Adrenal gland (tissue), 12 donors: Measurements from ENCODE around the gene P2RY4. TPM values are rescaled to one million over a fixed set of nuclear protein-coding genes. Genes with fewer than 3 reads are reported as not detected.
"Not testable (repeated sequence)": the region's sequence is repeated elsewhere in the genome, so short reads cannot be mapped to it uniquely, and the experiment has no call there.

Experiments
- DNase-seq, 7 donors: peaks; one replicate each; pipeline ENCODE4 v3.0.0-alpha.2; 2019 to 2020
- H3K27ac ChIP-seq, 5 donors: fragments of 200-600 bp; sonication (generic) in 4 of 5; 1 replicate in 3 of 5; 2 replicates in 2 of 5; pipeline versions ENCODE4 v1.5.1 to v1.8.0; 2016 to 2020; ENCODE audit warnings: mild to moderate bottlenecking in 1 of 5
- H3K27me3 ChIP-seq: fragments of 200-600 bp; 2 replicates; pipeline ENCODE4 v1.8.0; 2021
- H3K36me3 ChIP-seq, 2 donors: fragments of 200-600 bp; replicated peaks in 1 of 2; 1 replicate in 1 of 2; 2 replicates in 1 of 2; pipeline versions ENCODE4 v1.5.1 to v1.8.0; 2018 to 2022
- H3K4me1 ChIP-seq, 2 donors: fragments of 200-600 bp; replicated peaks in 1 of 2; 1 replicate in 1 of 2; 2 replicates in 1 of 2; pipeline versions ENCODE4 v1.5.1 to v1.8.0; 2018 to 2021
- H3K4me3 ChIP-seq, 4 donors: fragments of 200-600 bp; sonication (generic) in 3 of 4; one replicate each; pipeline ENCODE4 v1.5.1; 2016 to 2018
- H3K9me3 ChIP-seq, 3 donors: fragments of 200-600 bp; sonication (generic) in 1 of 3; replicated peaks in 1 of 3; 1 replicate in 2 of 3; 2 replicates in 1 of 3; pipeline versions ENCODE4 v1.5.1 to v1.8.0; 2016 to 2021
- POLR2A ChIP-seq, 2 donors: fragments of 450-650 bp; IDR thresholded peaks; one replicate each; pipeline ENCODE4 v1.6.1; 2017; ENCODE audit warnings: antibody characterized with exemption in 2 of 2, mild to moderate bottlenecking in 2 of 2, moderate library complexity in 1 of 2
- WGBS, 4 donors: extraction: QIAGEN DNeasy Blood & Tissue Kit in 2 of 4; methylation state at CpG; one replicate each; pipeline versions ENCODE4 v1.1.5 to v1.1.7; 2013 to 2017; 5-methylcytosine and 5-hydroxymethylcytosine counted together
- intact Hi-C, 2 donors: fragments of 100-400 bp; cut with DNase I; formaldehyde crosslinking; loops; one replicate each; pipeline versions ENCODE4 v1.14.1 to v1.15.0; 2022 to 2023
- polyA plus RNA-seq, 3 donors: library from polyadenylated mRNA; stranded (reverse); fragments of 200-250 nt in 2 of 3; fragments of 350-450 nt in 1 of 3; fragmentation: Illumina TruSeq in 1 of 3; extraction: RNeasy Lipid Tissue Mini Kit (QIAGEN cat#74804) in 1 of 3; gene quantifications; one replicate each; pipeline ENCODE4 v1.2.3, GENCODE V29; 2013 to 2014
- total RNA-seq, 9 donors: library from RNA; depleted of rRNA in 4 of 9; stranded (reverse); fragments of >200 nt in 4 of 9; fragments of 120-200 nt in 1 of 9; fragmentation: NEBNext Ultra II Directional in 1 of 9; extraction: Animal tissue kit (Norgen Biotek cat#: 25700) in 1 of 9; gene quantifications; one replicate each; pipeline versions ENCODE4 v1.1.0 to v1.2.4, GENCODE V29; 2013 to 2023
- TF ChIP-seq, protein P1 (sequence below), 6 experiments: fragments of 450-650 bp in 4 of 6; fragments of 200-600 bp in 2 of 6; sonication (generic) in 1 of 6; IDR thresholded peaks; 1 replicate in 5 of 6; 2 replicates in 1 of 6; pipeline versions ENCODE4 v1.5.1 to v1.8.0; 2016 to 2021; ENCODE audit warnings: antibody characterized with exemption in 6 of 6, mild to moderate bottlenecking in 2 of 6, moderate library complexity in 1 of 6
- donor health status: healthy with polysubstance abuse.
- donor health status: Bipolar disorder and iron deficiency.
- donor health status: DM: yes; HTN: yes; CAD: no.
- donor health status: DM: no; HTN: no; CAD: no.
- donor health status: DM: no; HTN: no; CAD: no.
- donor health status: DM: yes; HTN: yes; CAD: no.

The P2RY4 gene
- total and polyA plus RNA-seq, 12 donors, result 0.03 to 0.37 (median 0.15) TPM; not detected in 5

DNA sequence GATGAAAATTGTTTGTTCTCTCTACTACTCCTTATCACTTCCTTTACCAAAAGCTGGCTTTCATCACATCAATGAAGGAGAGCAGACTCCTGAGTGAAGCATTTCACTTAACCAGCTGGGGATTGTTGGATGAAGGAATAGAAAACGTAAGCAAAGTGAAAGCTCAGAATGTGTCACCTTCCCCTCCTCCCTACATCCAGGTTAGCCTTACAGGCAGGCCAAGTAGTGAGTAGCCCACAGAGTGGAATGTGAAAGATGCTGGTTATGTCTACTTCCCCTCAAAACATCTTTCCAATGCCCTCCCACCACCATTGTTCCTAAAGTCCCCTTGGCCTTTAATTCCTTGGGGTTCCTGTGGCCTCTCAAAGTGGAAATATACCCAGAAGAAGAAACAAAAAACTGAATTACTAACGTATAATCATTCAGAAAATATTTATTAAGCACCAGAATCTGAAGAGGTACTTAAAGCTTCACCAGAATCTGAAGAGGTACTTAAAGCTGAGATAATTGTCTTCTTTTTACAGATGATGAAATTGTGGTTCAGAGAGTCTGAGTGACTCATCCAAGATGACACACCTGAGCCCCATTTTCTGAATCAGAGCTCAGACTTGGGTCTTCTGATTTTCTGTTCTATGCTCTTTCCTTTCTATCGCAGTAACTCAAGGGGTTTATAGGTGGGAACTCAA is 6.5 kb downstream of the P2RY4 start:
- peaks cover 5% of the 10 kb centered on the region for H3K27me3 ChIP-seq
- no peaks in the 10 kb centered on the region for H3K36me3 ChIP-seq
- intact Hi-C loops, result no loop called here
- H3K9me3 ChIP-seq, result no peaks in the 10 kb centered on the region
- TF ChIP-seq, protein P1, sequence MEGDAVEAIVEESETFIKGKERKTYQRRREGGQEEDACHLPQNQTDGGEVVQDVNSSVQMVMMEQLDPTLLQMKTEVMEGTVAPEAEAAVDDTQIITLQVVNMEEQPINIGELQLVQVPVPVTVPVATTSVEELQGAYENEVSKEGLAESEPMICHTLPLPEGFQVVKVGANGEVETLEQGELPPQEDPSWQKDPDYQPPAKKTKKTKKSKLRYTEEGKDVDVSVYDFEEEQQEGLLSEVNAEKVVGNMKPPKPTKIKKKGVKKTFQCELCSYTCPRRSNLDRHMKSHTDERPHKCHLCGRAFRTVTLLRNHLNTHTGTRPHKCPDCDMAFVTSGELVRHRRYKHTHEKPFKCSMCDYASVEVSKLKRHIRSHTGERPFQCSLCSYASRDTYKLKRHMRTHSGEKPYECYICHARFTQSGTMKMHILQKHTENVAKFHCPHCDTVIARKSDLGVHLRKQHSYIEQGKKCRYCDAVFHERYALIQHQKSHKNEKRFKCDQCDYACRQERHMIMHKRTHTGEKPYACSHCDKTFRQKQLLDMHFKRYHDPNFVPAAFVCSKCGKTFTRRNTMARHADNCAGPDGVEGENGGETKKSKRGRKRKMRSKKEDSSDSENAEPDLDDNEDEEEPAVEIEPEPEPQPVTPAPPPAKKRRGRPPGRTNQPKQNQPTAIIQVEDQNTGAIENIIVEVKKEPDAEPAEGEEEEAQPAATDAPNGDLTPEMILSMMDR (IDR thresholded peaks at IDR 0.05), result no peak
- TF ChIP-seq POLR2A (IDR thresholded peaks at IDR 0.05), result no peak
- no peak overlapping the region for H3K27ac ChIP-seq
- H3K4me1 ChIP-seq, result no peaks in the 10 kb centered on the region
- 65 to 93% (median 76%) methylated on average over 3 of the region's 3 CpGs for WGBS, 4 donors
- no peak for DNase-seq
- H3K4me3 ChIP-seq, result no peak overlapping the region

DNA sequence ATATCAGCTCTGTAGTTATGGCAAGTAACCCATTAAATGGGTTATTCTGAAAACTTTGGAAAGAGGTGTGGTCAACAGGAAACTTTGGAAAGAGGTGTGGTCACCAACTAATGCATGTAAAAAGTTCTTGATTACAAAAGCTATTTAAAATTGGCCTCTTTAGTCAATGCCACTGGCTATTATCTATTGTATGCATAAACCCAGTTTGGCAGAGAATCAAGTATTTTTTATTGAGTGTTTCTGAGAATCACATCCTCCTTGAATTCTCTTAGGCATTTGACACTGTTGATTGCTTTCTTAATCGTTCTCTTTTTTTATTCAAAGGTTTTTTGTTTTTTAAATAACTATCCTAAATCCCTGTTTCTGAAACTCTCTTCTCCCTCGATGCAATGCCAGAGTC is 7.5 kb downstream of the P2RY4 start:
- no peaks in the 10 kb centered on the region for H3K36me3 ChIP-seq
- no peak for TF ChIP-seq POLR2A (IDR thresholded peaks at IDR 0.05)
- TF ChIP-seq, protein P1 (IDR thresholded peaks at IDR 0.05), result no peak
- H3K27me3 ChIP-seq, result peaks cover 8% of the 10 kb centered on the region
- DNase-seq, result no peak
- whole genome bisulfite sequencing, 4 donors, result 54 to 69% (median 59%) methylated on average over 2 of the region's 2 CpGs
- H3K4me1 ChIP-seq, result no peaks in the 10 kb centered on the region
- H3K4me3 ChIP-seq, result no peak overlapping the region
- intact Hi-C loops, result no loop called here
- no peak overlapping the region for H3K27ac ChIP-seq
- no peaks in the 10 kb centered on the region for H3K9me3 ChIP-seq

DNA sequence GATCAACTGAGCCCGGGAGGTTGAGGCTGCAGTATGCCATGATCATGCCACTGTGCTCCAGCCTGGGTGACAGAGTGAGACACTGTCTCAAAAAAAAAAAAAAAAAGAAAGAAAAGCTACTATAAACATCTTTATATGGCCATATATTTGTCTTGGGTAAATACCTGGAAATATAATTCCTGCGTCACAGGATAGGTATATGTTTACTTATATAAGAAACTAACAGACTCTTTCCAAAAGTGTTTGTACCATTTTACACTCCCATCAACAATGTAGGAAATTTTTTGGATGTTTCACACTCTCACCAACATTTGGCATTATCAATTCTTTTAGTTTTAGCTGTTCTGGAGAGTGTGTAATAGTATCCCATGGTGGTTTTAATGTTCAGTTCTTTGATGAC is 12.8 kb downstream of the P2RY4 start:
- intact Hi-C loops, result no loop called here
- TF ChIP-seq POLR2A (IDR thresholded peaks at IDR 0.05), result no peak

DNA sequence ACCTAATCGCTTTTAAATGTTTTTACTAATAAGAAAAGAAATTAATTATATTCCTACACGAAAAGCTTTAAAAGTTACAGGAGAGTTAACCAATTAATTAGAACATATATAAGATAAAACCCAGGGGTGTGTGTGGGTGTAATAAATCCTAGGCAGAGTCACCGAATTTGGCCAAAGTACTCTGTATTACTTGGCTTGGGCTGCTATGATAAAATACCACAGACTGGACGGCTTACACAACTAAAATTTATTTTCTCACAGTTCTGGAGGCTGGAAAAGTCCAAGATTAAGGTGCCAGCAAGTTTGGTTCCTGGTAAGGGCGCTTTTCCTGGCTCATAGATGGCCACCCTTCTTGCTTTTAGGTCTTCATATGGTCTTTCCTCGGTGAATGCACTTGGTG is 15.1 kb downstream of the P2RY4 start:
- intact Hi-C loops, result no loop called here
- H3K36me3 ChIP-seq, result no peaks in the 10 kb centered on the region
- WGBS, 4 donors, result 64 to 77% (median 66%) methylated on average over 6 of the region's 6 CpGs
- H3K4me3 ChIP-seq, result no peak overlapping the region
- H3K4me1 ChIP-seq, result no peaks in the 10 kb centered on the region
- H3K27me3 ChIP-seq, result peaks cover 8% of the 10 kb centered on the region
- H3K9me3 ChIP-seq, result no peaks in the 10 kb centered on the region
- no peak overlapping the region for H3K27ac ChIP-seq
- no peak for TF ChIP-seq POLR2A (IDR thresholded peaks at IDR 0.05)
- TF ChIP-seq, protein P1 (IDR thresholded peaks at IDR 0.05), result no peak
- no peak for DNase-seq

More for the DNA sequence above, 12.8 kb downstream of the P2RY4 start:
- H3K27ac ChIP-seq, result no peak overlapping the region
- no peaks in the 10 kb centered on the region for H3K9me3 ChIP-seq
- H3K36me3 ChIP-seq, result no peaks in the 10 kb centered on the region
- H3K27me3 ChIP-seq, result peaks cover 8% of the 10 kb centered on the region
- H3K4me3 ChIP-seq, result no peak overlapping the region
- DNase-seq, result no peak
- H3K4me1 ChIP-seq, result no peaks in the 10 kb centered on the region
- 85 to 97% (median 94%) methylated on average over 2 of the region's 2 CpGs for WGBS, 4 donors

DNA sequence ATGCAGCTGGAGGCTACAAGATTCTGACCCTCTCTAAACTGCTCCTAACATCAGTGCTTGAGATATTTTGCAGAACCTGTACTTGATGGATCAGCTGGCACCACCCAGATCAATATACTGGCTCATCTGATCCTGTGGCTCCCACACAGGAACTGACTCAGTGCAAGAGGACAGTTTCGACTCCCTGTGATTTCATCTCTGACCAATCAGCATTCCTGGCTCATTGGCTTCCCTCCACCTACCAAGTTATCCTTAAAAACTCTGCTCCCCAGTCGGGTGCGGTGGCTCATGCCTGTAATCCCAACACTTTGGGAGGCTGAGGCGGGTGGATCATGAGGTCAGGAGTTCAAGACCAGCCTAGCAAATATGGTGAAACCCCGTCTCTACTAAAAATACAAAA is 16.4 kb downstream of the P2RY4 start:
- H3K27me3 ChIP-seq, H3K4me3 ChIP-seq, H3K27ac ChIP-seq, H3K36me3 ChIP-seq, intact Hi-C loops, H3K4me1 ChIP-seq, DNase-seq, H3K9me3 ChIP-seq: not testable (repeated sequence)
- 77 to 79% (median 79%) methylated on average over 4 to 5 of the region's 5 CpGs for WGBS, 4 donors
